K562 (cell line): ENCODE results near the gene ART1.

Experiments used
- BHLHE40 ChIP-seq: IDR thresholded peaks from 2 replicates; pipeline ENCODE4 v1.6.1; 2011; ENCODE audit warnings: low read length, improper control_type of control experiment
- CHD2 ChIP-seq: IDR thresholded peaks from 2 replicates; pipeline ENCODE4 v1.6.1; 2011; ENCODE audit warnings: low read depth, low read length
- ETV6 ChIP-seq, 3 experiments: fragments of 150-350 bp in 1 of 3; sonication (generic) in 1 of 3; formaldehyde crosslinking in 1 of 3; IDR thresholded peaks; 2 replicates each; pipeline versions ENCODE4 v1.6.1 to v1.8.0; 2014 to 2022; ENCODE audit warnings: borderline replicate concordance in 2 of 3, low read depth in 2 of 3, antibody characterized with exemption in 1 of 3, low read length in 1 of 3, mild to moderate bottlenecking in 1 of 3, missing genetic modification reagents in 1 of 3
- HNRNPL ChIP-seq: fragments of 200-400 bp; formaldehyde crosslinking; IDR thresholded peaks from 2 replicates; pipeline ENCODE4 v1.6.1; 2017; ENCODE audit warnings: low read depth, mild to moderate bottlenecking, low read length
- IRF2 ChIP-seq: sonication (generic); formaldehyde crosslinking; IDR thresholded peaks from 2 replicates; pipeline ENCODE4 v1.8.1; 2022; ENCODE audit warnings: mild to moderate bottlenecking, missing genetic modification reagents
- PHF20 ChIP-seq: fragments of 450-650 bp; IDR thresholded peaks from 2 replicates; pipeline ENCODE4 v1.6.1; 2018; ENCODE audit not compliant: partially characterized antibody
- POLR2A ChIP-seq: fragments of 450-650 bp; conservative IDR thresholded peaks from 2 replicates; pipeline ENCODE4 v1.6.1; 2016
- POLR2AphosphoS2 ChIP-seq: IDR thresholded peaks from 2 replicates; pipeline ENCODE4 v1.6.1; 2012; ENCODE audit warnings: low read length, improper control_type of control experiment
- RBBP5 ChIP-seq: fragments of 200-600 bp; sonication (generic); IDR thresholded peaks from 2 replicates; pipeline ENCODE4 v1.6.1; 2012; ENCODE audit warnings: borderline replicate concordance, mild to moderate bottlenecking, low read length, control low read depth, inconsistent platforms; ENCODE audit not compliant: insufficient read depth, poor library complexity, severe bottlenecking
- TBP ChIP-seq: optimal IDR thresholded peaks from 2 replicates; pipeline ENCODE3; 2011; ENCODE audit warnings: low read depth, low read length, improper control_type of control experiment
- ZNF121 ChIP-seq: sonication (generic); formaldehyde crosslinking; conservative IDR thresholded peaks from 2 replicates; pipeline ENCODE4 v1.8.0; 2022; ENCODE audit warnings: missing genetic modification reagents
- TF ChIP-seq, protein P1 (sequence below), 3 experiments: IDR thresholded peaks in 2 of 3; conservative IDR thresholded peaks in 1 of 3; 2 replicates each; pipeline ENCODE4 v1.5.1; 2011 to 2012; ENCODE audit warnings: low read length in 3 of 3, mild to moderate bottlenecking in 3 of 3, control low read depth in 2 of 3, improper control_type of control experiment in 1 of 3, inconsistent platforms in 1 of 3, low read depth in 1 of 3, mixed read lengths in 1 of 3, moderate library complexity in 1 of 3; ENCODE audit not compliant: insufficient read depth in 2 of 3
- TF ChIP-seq, protein P2 (sequence below): fragments of 450-650 bp; formaldehyde crosslinking; IDR thresholded peaks from 2 replicates; pipeline ENCODE4 v1.4.0; 2022; ENCODE audit warnings: missing genetic modification characterization
- TF ChIP-seq, protein P3 (sequence below): sonication (generic); formaldehyde crosslinking; IDR thresholded peaks from 2 replicates; pipeline ENCODE4 v1.8.1; 2023; ENCODE audit warnings: mild to moderate bottlenecking, missing genetic modification reagents

DNA sequence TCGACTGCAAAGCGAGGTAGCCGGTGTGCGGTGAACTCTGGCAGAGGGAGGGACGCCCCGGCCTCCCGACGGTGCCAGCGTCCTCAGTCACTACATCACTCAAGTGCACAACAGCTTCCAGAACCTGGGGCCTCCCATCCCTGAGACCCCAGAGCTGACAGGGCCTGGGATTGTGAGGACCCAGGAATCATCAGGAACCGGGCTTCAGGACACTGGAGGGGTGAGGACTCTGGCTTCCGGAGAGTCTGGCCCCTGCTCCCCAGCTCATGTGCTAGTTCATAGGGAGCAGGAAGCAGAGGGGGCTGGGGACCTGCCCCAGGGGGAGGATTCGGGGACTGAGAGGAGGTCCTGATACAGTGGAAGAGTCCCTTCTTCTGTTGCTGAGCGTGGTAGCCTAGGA, 7.7 kb upstream of the ART1 start:
- TF ChIP-seq CHD2 (no peak), BHLHE40 (no peak), ETV6 (IDR thresholded peaks at IDR 0.05; ENCODE audit: borderline replicate concordance in 1 of 2, low read depth in 2 of 2, low read length in 1 of 2) (no peak), ETV6 (CRISPR knock-in tag; IDR thresholded peaks at IDR 0.05; ENCODE audit: borderline replicate concordance) (no peak), PHF20 (no peak), TBP (no peak), POLR2AphosphoS2 (no peak), POLR2A (no peak), IRF2 (CRISPR knock-in tag) (no peak), RBBP5 (no peak), HNRNPL (no peak), ZNF121 (CRISPR knock-in tag) (no peak)
- TF ChIP-seq, protein P1, sequence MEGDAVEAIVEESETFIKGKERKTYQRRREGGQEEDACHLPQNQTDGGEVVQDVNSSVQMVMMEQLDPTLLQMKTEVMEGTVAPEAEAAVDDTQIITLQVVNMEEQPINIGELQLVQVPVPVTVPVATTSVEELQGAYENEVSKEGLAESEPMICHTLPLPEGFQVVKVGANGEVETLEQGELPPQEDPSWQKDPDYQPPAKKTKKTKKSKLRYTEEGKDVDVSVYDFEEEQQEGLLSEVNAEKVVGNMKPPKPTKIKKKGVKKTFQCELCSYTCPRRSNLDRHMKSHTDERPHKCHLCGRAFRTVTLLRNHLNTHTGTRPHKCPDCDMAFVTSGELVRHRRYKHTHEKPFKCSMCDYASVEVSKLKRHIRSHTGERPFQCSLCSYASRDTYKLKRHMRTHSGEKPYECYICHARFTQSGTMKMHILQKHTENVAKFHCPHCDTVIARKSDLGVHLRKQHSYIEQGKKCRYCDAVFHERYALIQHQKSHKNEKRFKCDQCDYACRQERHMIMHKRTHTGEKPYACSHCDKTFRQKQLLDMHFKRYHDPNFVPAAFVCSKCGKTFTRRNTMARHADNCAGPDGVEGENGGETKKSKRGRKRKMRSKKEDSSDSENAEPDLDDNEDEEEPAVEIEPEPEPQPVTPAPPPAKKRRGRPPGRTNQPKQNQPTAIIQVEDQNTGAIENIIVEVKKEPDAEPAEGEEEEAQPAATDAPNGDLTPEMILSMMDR (IDR thresholded peaks at IDR 0.05 in 2 of 3, conservative IDR thresholded peaks at IDR 0.05 in 1 of 3; ENCODE audit: insufficient read depth in 2 of 3, low read depth in 1 of 3, low read length in 3 of 3): no peak
- TF ChIP-seq, protein P2, sequence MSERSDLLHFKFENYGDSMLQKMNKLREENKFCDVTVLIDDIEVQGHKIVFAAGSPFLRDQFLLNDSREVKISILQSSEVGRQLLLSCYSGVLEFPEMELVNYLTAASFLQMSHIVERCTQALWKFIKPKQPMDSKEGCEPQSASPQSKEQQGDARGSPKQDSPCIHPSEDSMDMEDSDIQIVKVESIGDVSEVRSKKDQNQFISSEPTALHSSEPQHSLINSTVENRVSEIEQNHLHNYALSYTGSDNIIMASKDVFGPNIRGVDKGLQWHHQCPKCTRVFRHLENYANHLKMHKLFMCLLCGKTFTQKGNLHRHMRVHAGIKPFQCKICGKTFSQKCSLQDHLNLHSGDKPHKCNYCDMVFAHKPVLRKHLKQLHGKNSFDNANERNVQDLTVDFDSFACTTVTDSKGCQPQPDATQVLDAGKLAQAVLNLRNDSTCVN: no peak
- TF ChIP-seq, protein P3, sequence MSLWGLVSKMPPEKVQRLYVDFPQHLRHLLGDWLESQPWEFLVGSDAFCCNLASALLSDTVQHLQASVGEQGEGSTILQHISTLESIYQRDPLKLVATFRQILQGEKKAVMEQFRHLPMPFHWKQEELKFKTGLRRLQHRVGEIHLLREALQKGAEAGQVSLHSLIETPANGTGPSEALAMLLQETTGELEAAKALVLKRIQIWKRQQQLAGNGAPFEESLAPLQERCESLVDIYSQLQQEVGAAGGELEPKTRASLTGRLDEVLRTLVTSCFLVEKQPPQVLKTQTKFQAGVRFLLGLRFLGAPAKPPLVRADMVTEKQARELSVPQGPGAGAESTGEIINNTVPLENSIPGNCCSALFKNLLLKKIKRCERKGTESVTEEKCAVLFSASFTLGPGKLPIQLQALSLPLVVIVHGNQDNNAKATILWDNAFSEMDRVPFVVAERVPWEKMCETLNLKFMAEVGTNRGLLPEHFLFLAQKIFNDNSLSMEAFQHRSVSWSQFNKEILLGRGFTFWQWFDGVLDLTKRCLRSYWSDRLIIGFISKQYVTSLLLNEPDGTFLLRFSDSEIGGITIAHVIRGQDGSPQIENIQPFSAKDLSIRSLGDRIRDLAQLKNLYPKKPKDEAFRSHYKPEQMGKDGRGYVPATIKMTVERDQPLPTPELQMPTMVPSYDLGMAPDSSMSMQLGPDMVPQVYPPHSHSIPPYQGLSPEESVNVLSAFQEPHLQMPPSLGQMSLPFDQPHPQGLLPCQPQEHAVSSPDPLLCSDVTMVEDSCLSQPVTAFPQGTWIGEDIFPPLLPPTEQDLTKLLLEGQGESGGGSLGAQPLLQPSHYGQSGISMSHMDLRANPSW (CRISPR knock-in tag): no peak
